ENCODE measurements around the gene DDN. TPM values are rescaled to one million over a fixed set of nuclear protein-coding genes. Genes with fewer than 3 reads are reported as not detected.
A peak's percentile ranks its signal among the peaks of the same experiment; 100 is the strongest.

The DDN gene
- 0.05 TPM for polyA plus RNA-seq (2013, experiment 1 of 2)
- polyA plus RNA-seq (2013, experiment 2 of 2), result not detected

- no peak within 1 kb of the TSS for H3K9ac ChIP-seq (ENCODE audit: low read depth, low read length)
- H3K27ac ChIP-seq (ENCODE audit: low read depth, low read length), result no peak within 1 kb of the TSS
- 5% methylated on average over 30 of the region's 30 CpGs for WGBS
- H3K36me3 ChIP-seq (ENCODE audit: insufficient read depth, low read length), result peaks cover 9% of the 10 kb centered on the region
- peaks cover 69% of the 10 kb centered on the region for H3K27me3 ChIP-seq (ENCODE audit: insufficient read depth, low read length)
- H3K9me3 ChIP-seq (ENCODE audit: insufficient read depth, low read depth, low read length), result no peaks in the 10 kb centered on the region
- H3K4me3 ChIP-seq (ENCODE audit: low read length), result peak within 1 kb of the TSS; percentile 55
- peaks cover 9% of the 10 kb centered on the region for H3K4me1 ChIP-seq (ENCODE audit: insufficient read depth, low read length)
These were observed at the start of gene DDN for GRCh38 chr12:48999371-49000131. Gene DDN (minus strand): TSS chr12:48999375. CDS start chr12:48999287, 88 bp downstream.

GRCh38 chr12:49048953-49049352 is 49.8 kb upstream of the DDN start:
- H3K27me3 ChIP-seq (ENCODE audit: insufficient read depth, low read length), result no peaks in the 10 kb centered on the region
- no peak overlapping the region for H3K27ac ChIP-seq (ENCODE audit: low read depth, low read length)
- no peak overlapping the region for H3K4me3 ChIP-seq (ENCODE audit: low read length)
- peaks cover 99% of the 10 kb centered on the region for H3K36me3 ChIP-seq (ENCODE audit: insufficient read depth, low read length)
- H3K9ac ChIP-seq (ENCODE audit: low read depth, low read length), result no peak overlapping the region
- H3K4me1 ChIP-seq (ENCODE audit: insufficient read depth, low read length), result no peaks in the 10 kb centered on the region
- WGBS, result 94% methylated on average over 10 of the region's 10 CpGs
- no peaks in the 10 kb centered on the region for H3K9me3 ChIP-seq (ENCODE audit: insufficient read depth, low read depth, low read length)

DNA sequence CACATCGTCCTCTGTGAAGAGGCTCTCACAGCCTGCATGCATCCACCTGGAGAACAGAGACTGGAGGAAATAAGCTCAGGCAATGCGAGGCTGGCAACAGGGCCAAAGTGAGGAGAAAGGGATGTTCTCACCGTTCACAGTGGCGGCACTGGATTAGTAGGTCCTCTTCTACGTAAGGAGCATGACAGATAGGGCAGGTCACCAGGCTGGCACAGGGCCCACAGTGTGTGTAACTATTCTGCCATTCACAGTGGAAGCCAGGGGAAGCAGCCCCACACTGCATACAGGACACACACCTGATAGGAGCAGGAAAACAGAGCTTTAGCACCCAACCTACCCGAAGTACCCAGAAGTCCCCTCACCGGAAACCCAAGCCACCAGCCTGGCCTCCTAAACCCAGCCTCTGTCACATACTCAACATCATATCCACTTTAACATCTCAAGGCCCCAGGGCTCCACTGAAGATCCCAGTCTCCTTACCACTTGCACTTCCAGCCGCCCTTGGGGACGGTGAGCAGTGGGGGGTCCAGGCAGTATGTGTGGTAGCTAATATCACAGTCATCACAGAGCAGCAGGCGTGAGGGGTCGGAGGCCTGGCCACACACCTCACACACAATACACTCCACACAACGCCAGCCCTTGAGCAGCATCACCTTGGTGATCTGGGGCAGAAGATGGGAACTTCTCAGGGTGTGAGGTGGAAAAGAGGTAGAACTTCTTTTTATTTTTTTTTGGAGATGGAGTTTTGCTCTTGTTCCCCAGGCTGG is 47.1 kb upstream of the DDN start:
- H3K4me3 ChIP-seq (ENCODE audit: low read length), result no peak overlapping the region
- H3K9me3 ChIP-seq (ENCODE audit: insufficient read depth, low read depth, low read length), result no peaks in the 10 kb centered on the region
- H3K36me3 ChIP-seq (ENCODE audit: insufficient read depth, low read length), result peaks cover 98% of the 10 kb centered on the region
- no peaks in the 10 kb centered on the region for H3K4me1 ChIP-seq (ENCODE audit: insufficient read depth, low read length)
- no peaks in the 10 kb centered on the region for H3K27me3 ChIP-seq (ENCODE audit: insufficient read depth, low read length)
- H3K9ac ChIP-seq (ENCODE audit: low read depth, low read length), result no peak overlapping the region
- 97% methylated on average over 11 of the region's 12 CpGs for WGBS
- H3K27ac ChIP-seq (ENCODE audit: low read depth, low read length), result no peak overlapping the region

- Histone ChIP-seq H3K4me3 (ENCODE audit: low read length) (no peak overlapping the region), H3K27me3 (ENCODE audit: insufficient read depth, low read length) (no peaks in the 10 kb centered on the region), H3K9me3 (ENCODE audit: insufficient read depth, low read depth, low read length) (no peaks in the 10 kb centered on the region), H3K9ac (ENCODE audit: low read depth, low read length) (no peak overlapping the region), H3K4me1 (ENCODE audit: insufficient read depth, low read length) (no peaks in the 10 kb centered on the region), H3K36me3 (ENCODE audit: insufficient read depth, low read length) (peaks cover 98% of the 10 kb centered on the region), H3K27ac (ENCODE audit: low read depth, low read length) (no peak overlapping the region)
- WGBS, result 96% methylated on average over 12 of the region's 12 CpGs
These were observed 45.5 kb upstream of the DDN start for GRCh38 chr12:49044660-49045059.

DNA sequence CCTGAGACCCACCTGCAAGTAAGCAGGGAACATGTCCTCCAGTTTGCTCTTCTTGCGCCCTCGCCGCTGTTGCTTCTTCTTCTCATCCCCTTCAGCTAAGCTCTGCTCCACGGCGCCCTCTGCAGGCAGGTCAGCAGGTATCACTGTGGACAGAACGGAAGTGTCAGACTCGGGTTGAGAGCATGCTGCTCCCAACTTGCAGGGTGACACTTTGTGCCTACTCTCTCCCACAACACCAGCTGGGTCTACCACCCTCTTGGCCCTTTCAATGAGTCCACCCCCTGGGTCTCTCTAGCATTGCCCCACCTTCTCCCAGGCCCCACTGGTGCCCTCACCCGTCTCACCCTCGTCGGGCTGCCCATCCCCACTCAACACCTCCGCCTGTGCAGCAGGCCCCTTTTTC is 44.7 kb upstream of the DDN start:
- Histone ChIP-seq H3K9ac (ENCODE audit: low read depth, low read length) (no peak overlapping the region), H3K27me3 (ENCODE audit: insufficient read depth, low read length) (no peaks in the 10 kb centered on the region), H3K4me1 (ENCODE audit: insufficient read depth, low read length) (no peaks in the 10 kb centered on the region), H3K36me3 (ENCODE audit: insufficient read depth, low read length) (peaks cover 98% of the 10 kb centered on the region), H3K27ac (ENCODE audit: low read depth, low read length) (no peak overlapping the region), H3K4me3 (ENCODE audit: low read length) (no peak overlapping the region), H3K9me3 (ENCODE audit: insufficient read depth, low read depth, low read length) (no peaks in the 10 kb centered on the region)
- 73% methylated on average over 11 of the region's 11 CpGs for WGBS

DNA sequence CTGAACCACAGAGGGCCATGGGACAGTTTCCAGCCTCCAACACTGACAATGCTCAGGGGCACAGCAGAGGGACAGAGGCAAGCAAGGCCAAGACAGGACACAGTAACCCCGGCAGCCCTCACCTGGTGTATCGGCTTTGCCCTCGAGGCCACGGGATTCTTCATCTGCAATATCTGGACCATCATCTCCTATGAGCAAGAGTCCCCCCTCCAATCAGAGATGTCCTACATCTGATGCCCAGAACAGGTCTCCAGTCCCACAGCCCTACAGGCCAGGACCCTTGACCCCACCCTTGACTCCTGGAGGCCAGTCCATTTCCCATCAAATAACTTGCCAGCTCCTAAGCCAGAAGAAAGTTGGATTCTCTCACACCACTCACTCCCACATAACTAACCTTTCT is 44.1 kb upstream of the DDN start:
- 95% methylated on average over 4 of the region's 4 CpGs for WGBS
- Histone ChIP-seq H3K36me3 (ENCODE audit: insufficient read depth, low read length) (peaks cover 98% of the 10 kb centered on the region), H3K27me3 (ENCODE audit: insufficient read depth, low read length) (no peaks in the 10 kb centered on the region), H3K9ac (ENCODE audit: low read depth, low read length) (no peak overlapping the region), H3K9me3 (ENCODE audit: insufficient read depth, low read depth, low read length) (no peaks in the 10 kb centered on the region), H3K27ac (ENCODE audit: low read depth, low read length) (no peak overlapping the region), H3K4me1 (ENCODE audit: insufficient read depth, low read length) (no peaks in the 10 kb centered on the region), H3K4me3 (ENCODE audit: low read length) (no peak overlapping the region)

DNA sequence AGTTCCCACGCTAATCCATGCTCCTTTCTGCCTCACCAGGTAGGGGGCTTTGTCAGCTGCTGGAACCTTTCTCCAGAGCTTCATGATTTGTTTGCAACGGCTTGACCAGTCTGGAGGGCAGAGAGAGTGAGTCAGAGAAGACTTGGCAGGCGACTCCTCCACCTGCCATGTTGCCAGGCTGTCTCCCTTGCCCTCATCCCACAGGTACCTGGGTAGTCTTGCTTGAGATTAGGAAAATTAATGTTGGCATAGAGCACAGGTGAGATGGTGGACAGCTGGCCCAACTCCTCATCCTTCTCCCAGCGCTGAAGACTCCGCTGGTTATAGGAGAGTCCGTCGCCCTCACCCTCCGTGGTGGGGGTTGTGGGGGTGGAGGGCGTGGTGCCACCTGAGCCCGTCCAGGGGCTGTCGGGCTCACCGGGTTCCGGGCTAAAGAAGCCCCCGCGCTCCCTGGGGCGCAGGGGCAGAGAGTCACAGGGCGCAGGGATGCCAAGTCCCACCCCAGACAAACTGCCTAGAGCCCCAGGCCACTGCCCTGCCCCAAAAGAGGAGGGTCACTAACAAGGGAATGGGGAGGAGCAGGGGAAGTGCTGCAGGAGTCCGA is 42.8 kb upstream of the DDN start:
- H3K9me3 ChIP-seq (ENCODE audit: insufficient read depth, low read depth, low read length), result no peaks in the 10 kb centered on the region
- H3K27ac ChIP-seq (ENCODE audit: low read depth, low read length), result no peak overlapping the region
- H3K9ac ChIP-seq (ENCODE audit: low read depth, low read length), result no peak overlapping the region
- no peaks in the 10 kb centered on the region for H3K4me1 ChIP-seq (ENCODE audit: insufficient read depth, low read length)
- no peaks in the 10 kb centered on the region for H3K27me3 ChIP-seq (ENCODE audit: insufficient read depth, low read length)
- H3K4me3 ChIP-seq (ENCODE audit: low read length), result no peak overlapping the region
- peaks cover 100% of the 10 kb centered on the region for H3K36me3 ChIP-seq (ENCODE audit: insufficient read depth, low read length)
- WGBS, result 95% methylated on average over 18 of the region's 18 CpGs

- Histone ChIP-seq H3K9me3 (ENCODE audit: insufficient read depth, low read depth, low read length) (no peaks in the 10 kb centered on the region), H3K9ac (ENCODE audit: low read depth, low read length) (no peak overlapping the region), H3K27ac (ENCODE audit: low read depth, low read length) (no peak overlapping the region), H3K36me3 (ENCODE audit: insufficient read depth, low read length) (peaks cover 99% of the 10 kb centered on the region), H3K4me1 (ENCODE audit: insufficient read depth, low read length) (no peaks in the 10 kb centered on the region), H3K4me3 (ENCODE audit: low read length) (no peak overlapping the region), H3K27me3 (ENCODE audit: insufficient read depth, low read length) (no peaks in the 10 kb centered on the region)
- WGBS, result 97% methylated on average over 31 of the region's 31 CpGs
These were observed 42.1 kb upstream of the DDN start for GRCh38 chr12:49041036-49041880.

DNA sequence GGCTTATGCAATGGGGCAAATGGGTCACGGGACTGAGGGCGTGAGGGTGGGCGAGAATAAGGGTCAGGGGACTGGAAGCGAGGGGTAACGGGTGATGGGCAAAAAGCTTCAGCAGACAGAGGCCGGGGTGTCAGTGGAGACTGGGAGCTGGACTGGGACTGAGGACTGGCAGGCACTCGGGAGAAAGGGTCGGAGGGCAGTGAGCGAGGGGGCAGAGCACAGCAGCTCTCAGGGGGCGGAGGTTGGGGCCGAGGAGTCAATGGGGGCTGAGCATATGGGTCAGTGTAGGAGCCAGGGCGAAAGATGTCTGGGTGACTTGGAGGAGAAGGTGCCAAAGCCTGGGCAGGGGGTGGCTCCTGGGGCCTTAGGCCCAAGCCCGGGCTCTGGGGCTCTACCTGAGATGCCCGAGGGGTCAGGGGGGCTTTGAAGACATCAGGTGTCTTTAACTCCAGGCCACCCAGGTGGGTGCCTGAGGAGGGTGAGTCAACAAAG is 41.2 kb upstream of the DDN start:
- Histone ChIP-seq H3K36me3 (ENCODE audit: insufficient read depth, low read length) (peaks cover 97% of the 10 kb centered on the region), H3K4me1 (ENCODE audit: insufficient read depth, low read length) (no peaks in the 10 kb centered on the region), H3K4me3 (ENCODE audit: low read length) (no peak overlapping the region), H3K27ac (ENCODE audit: low read depth, low read length) (no peak overlapping the region), H3K9ac (ENCODE audit: low read depth, low read length) (no peak overlapping the region), H3K9me3 (ENCODE audit: insufficient read depth, low read depth, low read length) (no peaks in the 10 kb centered on the region), H3K27me3 (ENCODE audit: insufficient read depth, low read length) (no peaks in the 10 kb centered on the region)
- 95% methylated on average over 14 of the region's 14 CpGs for WGBS

DNA sequence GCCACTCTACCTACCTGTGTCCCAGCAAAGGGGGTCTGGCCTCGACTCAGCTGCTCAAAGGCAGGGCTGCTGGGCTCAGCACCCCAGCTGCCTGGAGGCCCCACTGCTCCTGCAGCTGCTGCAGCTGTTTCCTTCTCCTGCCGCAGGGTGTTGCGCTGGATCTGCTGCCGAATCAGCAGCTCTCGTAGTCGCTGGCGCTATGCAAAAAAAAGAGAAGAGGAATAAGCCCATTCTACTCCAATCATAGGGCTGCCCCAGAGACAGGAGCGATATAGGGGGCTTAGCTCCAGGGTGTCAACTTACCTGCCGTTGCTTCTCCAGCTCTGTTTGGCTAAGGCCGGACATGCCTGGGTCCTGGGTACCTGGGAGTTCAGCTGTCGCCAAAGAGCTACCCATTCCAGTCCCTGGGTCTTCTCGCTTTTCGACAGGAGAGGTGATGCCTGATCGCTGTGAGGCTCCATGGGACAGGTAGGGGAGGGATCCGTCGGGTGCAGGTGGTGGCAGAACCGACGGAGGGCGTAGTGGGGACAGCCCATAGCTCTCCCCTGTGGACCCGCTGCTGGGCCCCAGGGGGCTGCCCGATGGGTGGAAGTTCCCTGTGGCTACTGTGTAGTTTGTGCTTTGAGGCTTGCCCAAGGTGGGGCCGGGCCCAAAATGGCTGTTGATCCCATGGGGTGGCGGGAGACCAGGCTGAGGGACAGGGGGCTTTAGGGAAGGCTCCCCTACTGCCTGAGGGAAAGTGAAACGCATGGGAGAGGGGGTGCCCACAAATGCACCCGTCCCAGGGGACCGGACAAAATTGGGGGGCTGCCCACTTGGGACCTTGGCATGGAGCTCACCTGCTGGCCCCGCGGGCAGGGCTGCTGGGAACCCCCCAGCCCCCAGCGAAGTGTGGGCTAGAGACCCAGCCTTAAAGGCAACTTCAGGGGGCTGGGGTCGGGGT is 40.5 kb upstream of the DDN start:
- H3K4me1 ChIP-seq (ENCODE audit: insufficient read depth, low read length), result no peaks in the 10 kb centered on the region
- WGBS, result 96% methylated on average over 30 of the region's 30 CpGs
- H3K4me3 ChIP-seq (ENCODE audit: low read length), result no peak overlapping the region
- no peak overlapping the region for H3K27ac ChIP-seq (ENCODE audit: low read depth, low read length)
- no peak overlapping the region for H3K9ac ChIP-seq (ENCODE audit: low read depth, low read length)
- H3K27me3 ChIP-seq (ENCODE audit: insufficient read depth, low read length), result no peaks in the 10 kb centered on the region
- H3K9me3 ChIP-seq (ENCODE audit: insufficient read depth, low read depth, low read length), result no peaks in the 10 kb centered on the region
- H3K36me3 ChIP-seq (ENCODE audit: insufficient read depth, low read length), result peaks cover 97% of the 10 kb centered on the region
